Endometrial microvascular endothelial cells (primary cell): Measurements from ENCODE around the gene PREP. TPM values are rescaled to one million over a fixed set of nuclear protein-coding genes. Genes with fewer than 3 reads are reported as not detected.

Experiments used
- in situ Hi-C: cut with HindIII; loops from 2 replicates; pipeline ENCODE4 v1.10.0; 2017; ENCODE audit warnings: low sequenced_read_pairs, low pct_unique_long_range_greater_than_20kb; ENCODE audit errors: inconsistent ontology term
- total RNA-seq: library from RNA; depleted of rRNA; stranded (reverse); fragments of >200 nt; gene quantifications from one replicate; pipeline ENCODE4 v1.2.3, GENCODE V29; 2015; ENCODE audit errors: inconsistent ontology term

Gene PREP
- total RNA-seq, 1 donor from 2014 or later = 29.0 TPM

DNA sequence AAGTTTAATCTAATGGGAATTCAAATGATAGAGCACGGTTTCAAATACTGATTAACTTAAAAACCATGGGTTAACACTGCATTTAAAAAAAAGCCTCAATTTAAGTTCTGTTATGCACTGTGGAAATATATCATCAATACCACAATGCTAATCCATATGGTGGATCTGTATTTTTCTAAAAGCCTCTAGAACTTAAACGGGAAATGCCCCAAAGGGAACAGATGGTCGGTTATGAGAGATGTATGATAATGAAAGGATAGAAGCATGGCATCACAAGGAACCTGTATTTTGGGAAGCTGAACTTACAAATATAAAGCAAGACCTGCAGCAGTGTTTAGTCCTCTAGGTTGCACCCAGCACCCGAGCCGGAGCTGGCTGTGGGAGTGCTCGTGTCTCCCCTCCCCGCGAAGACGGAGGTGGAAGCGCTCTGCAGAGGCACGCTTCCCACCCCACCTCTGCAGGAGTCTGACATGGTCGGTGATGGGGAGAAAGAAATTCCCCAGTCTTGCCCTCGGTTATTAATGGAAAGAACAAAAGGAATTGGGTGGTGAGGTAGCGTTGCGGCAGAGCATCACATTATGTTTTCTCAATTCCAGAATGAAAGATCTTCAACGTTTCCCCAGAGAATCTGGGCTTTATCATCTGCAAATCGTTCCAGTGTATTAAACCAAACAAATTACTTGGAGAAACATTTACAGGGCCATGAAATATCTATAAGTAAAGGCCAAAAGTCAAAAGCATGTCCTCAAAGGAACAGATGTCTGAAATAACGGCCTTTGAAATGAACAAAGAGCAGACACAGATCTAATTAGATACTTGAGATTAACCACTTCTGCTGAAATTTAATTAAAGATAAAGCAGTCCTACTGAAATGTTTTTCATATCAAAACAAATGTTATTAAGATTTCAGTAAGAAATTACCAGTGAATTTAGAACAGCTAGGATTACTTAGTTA is 120.0 kb downstream of the PREP start:
- in situ Hi-C loops = no loop called here

DNA sequence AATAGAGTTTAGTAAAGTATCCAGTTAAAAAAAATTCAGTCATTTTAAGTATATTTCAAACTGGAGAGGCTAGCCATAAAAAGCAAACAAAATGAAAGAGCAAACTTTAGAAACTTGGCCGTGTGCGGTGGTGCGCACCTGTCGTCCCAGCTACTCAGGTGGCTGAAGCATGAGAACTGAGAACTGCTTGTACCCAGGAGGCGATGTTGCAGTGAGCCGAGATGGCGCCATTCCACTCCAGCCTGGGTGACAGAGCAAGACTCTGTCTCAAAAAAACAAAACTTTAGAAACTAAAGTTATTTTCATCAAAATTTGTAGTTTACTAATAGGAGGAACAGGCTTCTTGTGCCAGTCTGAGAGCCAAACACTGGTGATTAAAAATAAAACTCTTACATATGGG is 122.8 kb downstream of the PREP start:
- in situ Hi-C loops = no loop called here

DNA sequence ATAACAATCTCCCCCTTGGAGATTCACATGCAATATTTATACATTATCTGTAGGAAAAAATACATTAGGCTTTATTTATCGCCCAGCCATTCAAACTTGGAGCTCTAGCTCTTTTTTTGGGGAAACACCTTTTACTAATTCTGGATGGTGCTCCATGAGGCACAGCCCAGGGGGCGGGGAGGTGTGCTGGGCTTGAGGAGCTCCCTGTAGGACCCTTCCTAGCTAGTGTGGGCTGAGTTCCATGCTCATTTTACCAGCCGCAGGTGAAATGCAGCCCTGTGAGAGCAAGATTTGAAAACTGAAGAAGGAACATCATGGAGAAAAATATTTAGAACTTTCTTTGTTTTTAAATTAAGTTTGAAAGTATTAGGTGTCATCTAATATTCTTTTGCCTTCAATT is 123.4 kb downstream of the PREP start:
- in situ Hi-C loops = no loop called here

GRCh38 chr6:105278813-105279212 is 124.1 kb downstream of the PREP start:
- in situ Hi-C loops = no loop called here

DNA sequence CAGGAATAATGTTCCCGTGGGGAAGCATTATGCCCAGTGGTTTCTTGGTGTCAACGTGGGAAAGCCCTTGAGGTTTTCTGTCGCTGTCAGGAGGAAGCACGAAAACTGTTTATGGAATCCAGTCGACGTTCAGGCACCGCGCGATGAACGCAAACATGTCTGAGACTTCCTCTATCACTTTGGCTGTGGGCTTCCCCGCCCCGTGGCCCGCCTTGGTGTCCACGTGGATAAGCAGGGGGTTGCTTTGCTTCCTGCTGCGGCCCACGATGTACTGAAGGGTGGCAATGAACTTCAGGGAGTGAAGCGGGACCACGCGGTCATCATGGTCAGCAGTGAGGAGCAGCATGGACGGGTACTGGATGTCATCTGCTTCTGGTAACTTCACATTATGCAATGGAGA is 124.8 kb downstream of the PREP start:
- in situ Hi-C loops = no loop called here

DNA sequence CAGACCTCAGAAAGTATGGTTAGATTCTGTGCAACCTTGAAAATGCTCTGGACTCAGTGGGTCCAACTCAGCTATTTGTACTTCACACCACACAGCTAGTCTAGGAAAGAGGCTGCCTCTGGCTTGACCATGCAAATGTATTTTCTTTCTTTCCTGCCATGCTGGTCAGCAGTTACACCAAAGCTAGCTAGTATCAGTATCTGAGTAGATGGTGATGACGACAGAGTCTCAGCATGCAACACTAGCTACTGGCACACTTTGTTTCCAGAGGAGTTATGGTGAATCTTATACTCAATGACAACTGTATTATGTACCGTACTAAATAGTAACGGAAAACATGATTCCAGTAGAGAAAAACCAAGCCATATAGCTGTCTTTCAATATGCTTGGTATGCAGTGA is 126.5 kb downstream of the PREP start:
- in situ Hi-C loops = no loop called here

GRCh38 chr6:105275542-105275941 is 127.3 kb downstream of the PREP start:
- in situ Hi-C loops = no loop called here

DNA sequence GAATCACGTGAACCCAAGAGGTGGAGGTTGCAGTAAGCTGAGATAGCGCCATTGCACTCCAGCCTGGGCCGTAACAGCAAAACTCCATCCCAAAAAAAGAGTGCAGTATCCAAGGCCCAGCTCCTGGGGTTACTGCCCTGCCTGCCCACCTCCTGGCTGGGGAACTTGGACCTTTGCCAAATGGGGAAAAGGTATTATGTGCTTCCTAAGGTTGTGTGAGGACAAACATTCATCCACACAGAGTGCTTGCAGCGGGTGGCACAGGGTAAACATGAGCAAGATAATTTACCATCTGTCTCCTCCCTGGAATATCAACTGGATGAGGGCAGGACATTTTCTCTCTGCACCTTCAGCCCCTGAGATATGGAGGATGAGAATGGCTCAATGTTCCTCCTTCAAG is 128.2 kb downstream of the PREP start:
- in situ Hi-C loops = no loop called here

GRCh38 chr6:105273589-105273988 is 129.3 kb downstream of the PREP start:
- in situ Hi-C loops = no loop called here

GRCh38 chr6:105272786-105273185 is 130.1 kb downstream of the PREP start:
- in situ Hi-C loops = no loop called here

DNA sequence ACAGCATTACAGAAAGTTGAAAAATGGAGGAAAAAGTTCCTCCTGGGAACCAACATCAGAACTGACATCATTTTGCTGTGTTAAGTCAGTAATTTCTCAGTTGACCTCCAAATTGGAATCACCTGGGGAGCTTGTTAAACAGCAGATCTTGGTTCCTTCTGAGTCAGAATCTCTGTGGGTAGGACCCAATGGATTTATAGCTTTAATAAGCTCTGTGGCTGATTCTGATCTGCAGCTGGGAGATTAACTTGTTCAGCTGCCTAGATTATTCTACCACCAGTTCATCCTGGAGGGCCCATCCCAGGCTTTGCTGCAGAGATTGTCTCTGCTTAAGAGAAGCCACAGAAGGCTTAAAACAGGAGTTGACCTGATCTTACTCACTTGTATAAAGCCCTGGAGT is 132.4 kb downstream of the PREP start:
- in situ Hi-C loops = no loop called here

GRCh38 chr6:105269390-105269789 is 133.5 kb downstream of the PREP start:
- in situ Hi-C loops = no loop called here

DNA sequence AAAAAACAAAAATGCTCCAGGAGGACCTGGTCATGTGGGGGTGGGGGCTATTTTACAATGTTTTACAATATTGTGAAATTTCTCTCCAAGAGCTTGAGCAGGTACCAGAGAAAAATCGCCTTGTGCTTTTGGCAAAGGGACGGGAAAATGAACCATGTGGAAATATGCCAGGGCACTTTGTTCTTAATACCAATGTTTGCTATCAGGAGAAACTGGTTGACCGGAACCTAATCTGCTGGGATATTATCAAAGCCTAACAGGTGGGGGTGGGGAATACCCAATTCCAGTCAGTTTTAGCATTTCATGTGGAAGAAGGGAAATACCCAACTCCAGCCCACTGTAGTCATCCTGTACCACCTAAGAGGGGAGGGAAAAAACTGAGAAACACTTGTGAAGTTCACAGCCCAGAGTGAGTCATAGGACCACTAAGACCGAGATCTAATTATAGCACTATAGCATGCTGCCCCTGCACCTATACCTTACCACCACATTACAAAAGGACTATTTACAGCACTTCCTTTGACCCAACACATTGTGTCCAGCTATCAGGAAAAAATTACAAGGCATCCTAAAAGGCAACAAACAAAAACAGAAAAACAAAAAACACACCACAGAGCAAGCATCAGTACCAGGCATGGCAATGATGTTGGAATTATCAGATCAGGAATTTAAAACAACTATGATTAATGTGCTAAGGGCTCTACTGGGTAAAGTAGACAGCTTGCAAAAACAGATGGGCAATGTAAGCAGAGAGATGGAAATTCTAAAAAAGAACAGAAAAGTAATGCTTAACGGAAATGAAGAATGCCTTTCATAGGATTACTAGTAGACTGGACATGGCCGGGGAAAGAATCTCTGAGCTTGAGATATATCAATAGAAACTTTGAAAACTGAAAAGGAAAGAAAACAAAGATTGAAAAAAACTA is 138.9 kb downstream of the PREP start:
- in situ Hi-C loops = no loop called here

DNA sequence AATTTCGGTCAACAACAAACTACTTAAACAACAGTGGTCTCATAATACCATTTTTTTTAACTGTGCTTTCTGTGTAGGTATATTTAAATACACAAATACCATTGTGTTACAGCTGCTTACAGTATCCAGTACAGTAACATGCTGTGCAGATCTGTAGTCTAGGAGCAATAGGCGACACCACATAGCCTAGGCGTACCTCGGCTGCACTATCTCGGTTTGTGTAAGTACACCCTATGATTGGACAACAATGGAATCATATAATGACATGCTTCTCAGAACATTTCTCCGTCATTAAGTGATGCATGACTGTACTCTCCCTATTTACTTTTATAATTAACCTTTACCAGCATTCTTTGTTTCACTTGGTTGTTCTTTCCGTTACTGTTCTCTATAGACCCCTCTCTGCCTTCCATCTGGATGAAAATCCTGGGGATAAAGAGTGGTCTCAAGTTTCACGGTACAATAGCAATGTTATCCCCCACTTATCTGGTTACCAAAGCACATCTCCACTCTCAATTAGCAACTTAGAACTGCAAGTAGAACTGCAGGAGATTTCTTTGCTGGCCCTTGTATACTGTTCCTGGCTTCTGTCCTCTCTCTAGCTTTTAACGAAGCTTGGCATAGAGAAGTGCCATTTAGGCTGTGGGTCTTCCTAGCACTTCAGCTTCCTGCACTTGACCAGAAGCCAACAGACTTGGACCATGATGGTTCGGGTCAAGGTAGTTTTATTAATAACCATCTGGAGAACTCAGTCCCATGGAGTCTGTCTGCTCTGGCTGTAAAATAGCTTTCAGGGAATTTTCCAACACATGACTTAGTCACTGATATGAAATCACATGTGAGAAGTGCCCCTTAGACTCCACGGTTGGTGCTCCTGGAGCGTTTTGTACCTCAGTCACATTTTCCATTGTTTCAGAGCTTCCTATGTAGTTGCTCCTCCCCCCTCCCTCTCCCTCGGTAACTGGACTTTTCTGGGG is 142.7 kb downstream of the PREP start:
- in situ Hi-C loops = no loop called here

GRCh38 chr6:105258816-105259215 is 144.1 kb downstream of the PREP start:
- in situ Hi-C loops = no loop called here

DNA sequence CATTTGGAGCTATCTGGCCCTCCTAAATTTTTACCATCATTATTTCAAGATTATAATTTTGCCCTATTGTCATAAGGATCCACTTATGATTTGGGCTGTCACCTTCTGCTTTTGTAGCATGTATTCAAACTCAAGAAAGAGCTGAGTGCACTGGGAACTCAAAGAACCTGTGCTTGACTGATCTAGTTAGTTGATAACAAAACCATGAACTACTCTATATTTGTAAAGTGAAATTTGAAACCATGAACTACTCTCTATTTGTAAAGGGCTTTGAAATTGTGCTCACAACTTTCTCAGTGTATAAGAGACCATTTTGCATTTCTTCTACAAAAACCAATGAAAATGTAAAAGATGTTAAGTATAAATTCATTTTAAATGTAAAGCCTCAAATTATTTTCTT is 145.5 kb downstream of the PREP start:
- in situ Hi-C loops = no loop called here

- in situ Hi-C loops = no loop called here
Observed at GRCh38 chr6:105256619-105257018, 146.3 kb downstream of the PREP start.

GRCh38 chr6:105253787-105254186 is 149.1 kb downstream of the PREP start:
- in situ Hi-C loops = no loop called here

DNA sequence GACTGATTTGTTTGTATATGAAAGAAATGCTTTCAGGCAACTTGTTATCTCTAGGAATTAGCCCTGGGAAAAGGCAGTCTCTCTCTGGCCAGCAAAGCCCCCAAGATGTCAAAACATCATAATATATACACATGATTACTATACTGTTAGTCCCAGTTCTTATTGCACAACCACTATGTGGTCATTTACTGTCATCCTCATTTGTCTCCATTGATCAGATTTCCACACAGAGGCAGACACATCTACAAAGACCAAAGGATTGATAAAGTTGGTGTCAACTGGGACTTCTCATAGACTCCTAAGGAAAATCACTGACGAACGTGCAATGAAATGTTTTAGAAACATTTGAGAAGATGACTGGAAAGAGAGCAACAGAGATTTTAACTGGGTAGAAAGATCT is 151.2 kb downstream of the PREP start:
- in situ Hi-C loops = no loop called here
